Ovary (tissue), 10 donors: ENCODE data around the gene SLC27A6. TPM values are rescaled to one million over a fixed set of nuclear protein-coding genes. Genes with fewer than 3 reads are reported as not detected.

Source experiments
- DNase-seq, 5 donors: peaks; one replicate each; pipeline ENCODE4 v3.0.0-alpha.2; 2019 to 2020
- H3K27ac ChIP-seq, 2 donors: fragments of 200-600 bp; one replicate each; pipeline versions ENCODE4 v1.5.1 to v1.8.0; 2019 to 2022
- H3K27me3 ChIP-seq: fragments of 200-600 bp; one replicate; pipeline ENCODE4 v1.8.0; 2022
- H3K36me3 ChIP-seq: fragments of 200-600 bp; sonication (generic); one replicate; pipeline ENCODE4 v1.5.1; 2019
- H3K4me1 ChIP-seq: one replicate; pipeline ENCODE4 v1.8.1; 2013; ENCODE audit warnings: mild to moderate bottlenecking, moderate library complexity; ENCODE audit not compliant: insufficient read depth
- H3K4me3 ChIP-seq: fragments of 200-600 bp; sonication (generic); one replicate; pipeline ENCODE4 v1.5.1; 2017
- H3K9me3 ChIP-seq, 2 donors: fragments of 200-600 bp in 1 of 2; sonication (generic) in 1 of 2; one replicate each; pipeline versions ENCODE4 v1.5.1 to v1.8.1; 2013 to 2019; ENCODE audit warnings: mild to moderate bottlenecking in 1 of 2, moderate library complexity in 1 of 2
- EP300 ChIP-seq: sonication (generic); formaldehyde crosslinking; IDR thresholded peaks from one replicate; pipeline ENCODE4 v1.6.1; 2017; ENCODE audit warnings: antibody characterized with exemption
- POLR2A ChIP-seq: fragments of 450-650 bp; IDR thresholded peaks from one replicate; pipeline ENCODE4 v1.6.1; 2017; ENCODE audit warnings: antibody characterized with exemption, mild to moderate bottlenecking, moderate library complexity
- WGBS, 3 donors: extraction: QIAGEN DNeasy Blood & Tissue Kit in 1 of 3; methylation state at CpG; one replicate each; pipeline versions ENCODE4 v1.1.5 to v1.1.7; 2013 to 2017; 5-methylcytosine and 5-hydroxymethylcytosine counted together
- intact Hi-C, 4 donors: fragments of 100-400 bp; cut with DNase I; formaldehyde crosslinking; loops; one replicate each; pipeline versions ENCODE4 v1.11.0 to v1.15.1; 2022 to 2023
- long read RNA-seq, 3 donors: library from polyadenylated mRNA in 2 of 3; unstranded in 2 of 3; transcript quantifications; one replicate each; pipeline ENCODE4 v2.0.0 and lab custom pipeline, GENCODE V29; 2021 to 2026
- polyA plus RNA-seq, 2 donors: library from polyadenylated mRNA; stranded (reverse); fragments of 200-250 nt in 1 of 2; fragments of 350-450 nt in 1 of 2; fragmentation: Illumina TruSeq in 1 of 2; extraction: RNeasy Lipid Tissue Mini Kit (QIAGEN cat#74804) in 1 of 2; gene quantifications; one replicate each; pipeline ENCODE4 v1.2.3, GENCODE V29; 2013 to 2014
- total RNA-seq, 7 donors: library from RNA; depleted of rRNA in 2 of 7; stranded (reverse); fragments of >200 nt in 2 of 7; fragmentation: NEBNext Ultra II Directional in 3 of 7; extraction: Animal tissue kit (Norgen Biotek cat#: 25700) in 3 of 7; gene quantifications; one replicate each; pipeline versions ENCODE4 v1.1.0 to v1.2.4, GENCODE V29; 2016 to 2023
- TF ChIP-seq, protein P1 (sequence below), 3 donors: fragments of 450-650 bp in 2 of 3; fragments of 200-600 bp in 1 of 3; IDR thresholded peaks; one replicate each; pipeline versions ENCODE4 v1.5.1 to v1.8.0; 2016 to 2022; ENCODE audit warnings: antibody characterized with exemption in 3 of 3, mild to moderate bottlenecking in 1 of 3
- donor health status: DM: no; HTN: no; CAD: no; lungs with moderate emphysema.
- donor health status: DM: no; HTN: no; CAD: no.
- donor health status: Bipolar disorder and iron deficiency.
- donor health status: DM: yes; HTN: yes; CAD: no.
- donor health status: DM: no; HTN: no; CAD: no.
- donor health status: DM: yes; HTN: yes; CAD: no.

Gene SLC27A6, protein sequence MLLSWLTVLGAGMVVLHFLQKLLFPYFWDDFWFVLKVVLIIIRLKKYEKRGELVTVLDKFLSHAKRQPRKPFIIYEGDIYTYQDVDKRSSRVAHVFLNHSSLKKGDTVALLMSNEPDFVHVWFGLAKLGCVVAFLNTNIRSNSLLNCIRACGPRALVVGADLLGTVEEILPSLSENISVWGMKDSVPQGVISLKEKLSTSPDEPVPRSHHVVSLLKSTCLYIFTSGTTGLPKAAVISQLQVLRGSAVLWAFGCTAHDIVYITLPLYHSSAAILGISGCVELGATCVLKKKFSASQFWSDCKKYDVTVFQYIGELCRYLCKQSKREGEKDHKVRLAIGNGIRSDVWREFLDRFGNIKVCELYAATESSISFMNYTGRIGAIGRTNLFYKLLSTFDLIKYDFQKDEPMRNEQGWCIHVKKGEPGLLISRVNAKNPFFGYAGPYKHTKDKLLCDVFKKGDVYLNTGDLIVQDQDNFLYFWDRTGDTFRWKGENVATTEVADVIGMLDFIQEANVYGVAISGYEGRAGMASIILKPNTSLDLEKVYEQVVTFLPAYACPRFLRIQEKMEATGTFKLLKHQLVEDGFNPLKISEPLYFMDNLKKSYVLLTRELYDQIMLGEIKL
- 10 to 100 TPM in 3 of 7 donors, 1 to 10 TPM in 4; 4.8 to 22.2 (median 9.7) TPM for total RNA-seq
- 1 to 10 TPM; 5.2 to 7.2 TPM for polyA plus RNA-seq
- long read RNA-seq, donor 1, transcript SLC27A6-201 (10 exons, 3,219 nt) = major isoform, 10 of 13 reads
- long read RNA-seq, donor 1, partial matches to known transcripts = 1 of 13 reads
- long read RNA-seq, donor 1, other reads (novel, unspliced or antisense) = 2 of 13 reads
- long read RNA-seq, donor 2, transcript SLC27A6-201 (10 exons, 3,219 nt) = major isoform, 7 of 22 reads
- long read RNA-seq, donor 2, partial matches to known transcripts = 15 of 22 reads
- long read RNA-seq, donor 2, other reads (novel, unspliced or antisense) = 0 of 22 reads
- long read RNA-seq, donor 3, transcript SLC27A6-201 (10 exons, 3,219 nt) = major isoform, 10 of 13 reads
- long read RNA-seq, donor 3, partial matches to known transcripts = 1 of 13 reads
- long read RNA-seq, donor 3, other reads (novel, unspliced or antisense) = 2 of 13 reads

DNA sequence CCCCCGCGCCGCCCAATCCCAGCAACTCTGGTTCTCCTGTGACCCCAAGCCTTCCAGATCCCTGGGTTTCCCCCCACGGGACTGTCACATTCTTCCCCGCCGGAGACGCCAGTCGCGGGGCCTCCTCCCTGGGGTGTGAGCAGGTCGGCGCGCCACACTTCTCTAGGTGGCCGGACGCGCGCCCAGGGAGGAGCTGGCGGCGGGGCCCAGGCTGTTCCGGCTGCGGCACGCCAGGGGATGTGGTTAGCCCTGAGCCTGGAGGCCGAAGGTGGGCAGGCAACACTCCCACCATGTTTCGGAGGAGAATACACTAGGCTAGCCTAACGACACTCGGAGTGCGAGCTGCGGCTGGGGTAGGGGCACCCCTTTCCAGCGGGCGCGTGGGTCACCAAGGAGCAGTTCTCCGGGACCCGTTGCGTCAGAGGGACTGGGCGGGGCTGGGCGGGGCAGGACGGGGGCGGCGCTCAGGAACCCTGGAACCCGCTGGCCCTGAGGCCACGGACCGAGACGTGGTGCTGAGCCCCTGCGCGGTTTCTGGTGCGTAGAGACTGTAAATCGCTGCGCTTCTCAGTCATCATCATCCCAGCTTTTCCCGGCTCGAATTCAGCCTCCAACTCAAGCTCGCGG is at the start of gene SLC27A6:
SLC27A6 (plus strand) TSS at position 478 of the 627 bp plus-strand sequence. CDS start 650 bp downstream, outside the sequence.
- intact Hi-C loops = no loop called here
- Histone ChIP-seq H3K27ac (no peak within 1 kb of the TSS), H3K27me3 (no peaks in the 10 kb centered on the region), H3K36me3 (no peaks in the 10 kb centered on the region), H3K4me3 (peak within 1 kb of the TSS; percentile 34), H3K9me3 (no peaks in the 10 kb centered on the region), H3K4me1 (no peaks in the 10 kb centered on the region)
- WGBS, 3 donors = 1 to 2% (median 1%) methylated on average over 41 to 51 of the region's 51 CpGs
- TF ChIP-seq, protein P1, sequence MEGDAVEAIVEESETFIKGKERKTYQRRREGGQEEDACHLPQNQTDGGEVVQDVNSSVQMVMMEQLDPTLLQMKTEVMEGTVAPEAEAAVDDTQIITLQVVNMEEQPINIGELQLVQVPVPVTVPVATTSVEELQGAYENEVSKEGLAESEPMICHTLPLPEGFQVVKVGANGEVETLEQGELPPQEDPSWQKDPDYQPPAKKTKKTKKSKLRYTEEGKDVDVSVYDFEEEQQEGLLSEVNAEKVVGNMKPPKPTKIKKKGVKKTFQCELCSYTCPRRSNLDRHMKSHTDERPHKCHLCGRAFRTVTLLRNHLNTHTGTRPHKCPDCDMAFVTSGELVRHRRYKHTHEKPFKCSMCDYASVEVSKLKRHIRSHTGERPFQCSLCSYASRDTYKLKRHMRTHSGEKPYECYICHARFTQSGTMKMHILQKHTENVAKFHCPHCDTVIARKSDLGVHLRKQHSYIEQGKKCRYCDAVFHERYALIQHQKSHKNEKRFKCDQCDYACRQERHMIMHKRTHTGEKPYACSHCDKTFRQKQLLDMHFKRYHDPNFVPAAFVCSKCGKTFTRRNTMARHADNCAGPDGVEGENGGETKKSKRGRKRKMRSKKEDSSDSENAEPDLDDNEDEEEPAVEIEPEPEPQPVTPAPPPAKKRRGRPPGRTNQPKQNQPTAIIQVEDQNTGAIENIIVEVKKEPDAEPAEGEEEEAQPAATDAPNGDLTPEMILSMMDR (IDR thresholded peaks at IDR 0.05) = no peak
- TF ChIP-seq POLR2A (no peak), EP300 (no peak)
- peak in 4 of 5 donors; percentile 15 to 46 (median 35) for DNase-seq

DNA sequence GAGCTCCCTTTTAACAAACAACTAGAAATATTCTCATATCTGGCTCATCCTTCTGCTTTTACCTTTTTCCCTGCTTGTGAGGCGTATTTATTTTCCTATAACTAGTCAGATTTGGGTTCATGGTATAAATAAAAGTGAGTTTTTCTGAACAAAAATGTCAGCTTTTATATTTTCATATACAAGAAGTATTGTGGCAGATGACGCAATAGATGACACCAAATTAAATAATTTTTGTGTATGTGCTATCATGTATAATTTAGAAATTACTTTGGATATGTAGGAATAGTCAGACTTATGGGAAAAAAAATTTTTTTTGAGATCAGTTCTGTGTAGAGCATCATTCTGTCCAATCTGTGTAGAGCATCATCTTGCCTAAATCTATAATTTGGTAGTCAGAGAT is 45.7 kb upstream of the SLC27A6 start:
- H3K4me1 ChIP-seq = no peaks in the 10 kb centered on the region
- H3K36me3 ChIP-seq = no peaks in the 10 kb centered on the region
- 94 to 98% (median 96%) methylated on average over 2 of the region's 2 CpGs for WGBS, 3 donors

DNA sequence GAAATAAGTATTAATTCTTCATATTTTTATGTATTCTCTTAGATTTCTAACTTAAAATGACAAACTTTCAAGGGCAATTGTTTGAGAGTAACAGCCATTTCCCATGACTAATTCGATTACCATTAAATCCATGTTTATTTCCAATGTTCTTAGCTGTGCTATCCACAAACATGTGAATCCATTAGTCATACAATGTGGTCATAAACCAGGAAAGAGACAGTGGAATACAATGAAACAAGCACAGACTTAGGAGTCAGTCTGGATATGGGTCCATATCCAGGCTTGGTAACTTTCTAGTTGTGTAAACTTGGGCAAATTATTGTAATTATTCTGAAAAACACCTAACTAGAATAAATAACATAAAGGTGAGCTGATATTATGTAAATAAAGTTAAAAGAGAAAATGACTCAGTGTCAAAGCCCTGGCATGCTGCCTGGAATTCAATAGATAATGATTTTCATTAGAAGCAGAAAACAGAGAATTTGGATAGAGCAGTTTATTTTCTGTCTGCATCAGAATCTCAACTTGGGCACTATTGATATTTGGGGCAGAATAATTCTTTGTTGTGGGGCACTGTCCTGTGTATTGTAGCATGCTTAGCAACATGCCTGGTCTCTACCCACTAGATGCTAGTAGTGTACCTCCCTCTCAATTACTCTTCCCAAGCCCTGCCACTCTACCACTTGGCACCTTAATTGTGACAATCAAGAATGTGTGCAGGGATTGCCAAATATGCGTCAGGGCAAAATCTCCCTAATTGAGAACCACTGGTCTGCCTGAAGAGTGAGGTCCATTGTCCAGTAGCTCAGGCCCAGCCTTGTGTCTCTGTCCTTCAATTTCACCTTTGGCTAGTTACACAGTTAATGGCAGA is 44.7 kb upstream of the SLC27A6 start:
- DNase-seq = no peak
- 73 to 81% (median 78%) methylated on average over 2 of the region's 2 CpGs for WGBS, 3 donors
- TF ChIP-seq EP300 (no peak), POLR2A (no peak)
- Histone ChIP-seq H3K4me1 (no peaks in the 10 kb centered on the region), H3K4me3 (no peak overlapping the region), H3K27ac (no peak overlapping the region), H3K27me3 (no peaks in the 10 kb centered on the region), H3K9me3 (no peaks in the 10 kb centered on the region), H3K36me3 (no peaks in the 10 kb centered on the region)
- intact Hi-C loops = no loop called here

More for the DNA sequence above, 45.7 kb upstream of the SLC27A6 start:
- no peak overlapping the region for H3K4me3 ChIP-seq
- TF ChIP-seq EP300 (no peak), POLR2A (no peak)
- TF ChIP-seq, protein P1 (IDR thresholded peaks at IDR 0.05) = no peak
- H3K9me3 ChIP-seq = no peaks in the 10 kb centered on the region
- H3K27me3 ChIP-seq = no peaks in the 10 kb centered on the region
- no peak for DNase-seq
- intact Hi-C loops = no loop called here
- H3K27ac ChIP-seq = no peak overlapping the region

DNA sequence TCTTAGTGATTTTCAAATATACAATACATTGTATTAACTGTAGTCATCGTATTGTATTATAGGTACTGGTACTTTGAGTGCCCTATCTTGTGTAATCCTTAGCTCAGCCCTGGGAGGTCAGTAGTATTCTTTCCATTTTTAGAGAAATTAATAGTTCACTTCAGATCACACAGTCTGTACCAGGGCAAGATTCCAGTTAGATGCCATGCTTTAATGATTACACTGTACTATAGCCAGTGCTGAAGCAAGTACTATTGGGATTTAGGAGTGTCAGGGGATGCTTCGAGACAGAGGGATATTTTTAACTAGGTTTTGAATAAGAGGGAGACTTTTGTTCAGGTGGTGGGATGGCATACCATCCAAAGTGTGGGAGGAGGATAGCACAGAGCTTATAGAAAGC is 41.0 kb upstream of the SLC27A6 start:
- Histone ChIP-seq H3K36me3 (no peaks in the 10 kb centered on the region), H3K27me3 (no peaks in the 10 kb centered on the region), H3K4me1 (no peaks in the 10 kb centered on the region), H3K4me3 (no peak overlapping the region), H3K27ac (no peak overlapping the region), H3K9me3 (no peaks in the 10 kb centered on the region)
- 79 to 88% (median 84%) methylated on average over 2 of the region's 2 CpGs for WGBS, 3 donors
- no peak for DNase-seq
- no peak for TF ChIP-seq EP300
- TF ChIP-seq POLR2A = no peak
- TF ChIP-seq, protein P1 (IDR thresholded peaks at IDR 0.05) = no peak
- intact Hi-C loops = no loop called here
